ENCODE results near the gene OPALIN.

DNA sequence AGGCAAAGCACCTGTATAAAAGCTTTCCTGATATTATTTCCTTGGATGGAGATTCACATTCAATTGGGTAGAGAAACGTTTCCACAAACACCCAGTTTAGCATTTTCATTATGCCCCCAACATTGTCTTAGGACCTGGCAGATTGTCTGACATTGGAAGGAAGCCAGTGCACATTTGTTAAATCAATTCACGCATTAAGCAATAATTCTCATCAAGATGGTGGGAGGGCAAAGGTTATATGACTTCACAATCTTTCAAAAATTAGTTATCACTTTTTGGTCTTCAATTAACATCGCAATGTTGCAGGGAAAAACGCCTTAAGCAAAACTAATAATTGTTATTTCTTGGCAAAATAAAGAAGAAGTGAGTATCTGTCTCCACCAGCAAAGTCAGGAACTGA is 16.4 kb downstream of the OPALIN start:
- TF ChIP-seq, protein P1, sequence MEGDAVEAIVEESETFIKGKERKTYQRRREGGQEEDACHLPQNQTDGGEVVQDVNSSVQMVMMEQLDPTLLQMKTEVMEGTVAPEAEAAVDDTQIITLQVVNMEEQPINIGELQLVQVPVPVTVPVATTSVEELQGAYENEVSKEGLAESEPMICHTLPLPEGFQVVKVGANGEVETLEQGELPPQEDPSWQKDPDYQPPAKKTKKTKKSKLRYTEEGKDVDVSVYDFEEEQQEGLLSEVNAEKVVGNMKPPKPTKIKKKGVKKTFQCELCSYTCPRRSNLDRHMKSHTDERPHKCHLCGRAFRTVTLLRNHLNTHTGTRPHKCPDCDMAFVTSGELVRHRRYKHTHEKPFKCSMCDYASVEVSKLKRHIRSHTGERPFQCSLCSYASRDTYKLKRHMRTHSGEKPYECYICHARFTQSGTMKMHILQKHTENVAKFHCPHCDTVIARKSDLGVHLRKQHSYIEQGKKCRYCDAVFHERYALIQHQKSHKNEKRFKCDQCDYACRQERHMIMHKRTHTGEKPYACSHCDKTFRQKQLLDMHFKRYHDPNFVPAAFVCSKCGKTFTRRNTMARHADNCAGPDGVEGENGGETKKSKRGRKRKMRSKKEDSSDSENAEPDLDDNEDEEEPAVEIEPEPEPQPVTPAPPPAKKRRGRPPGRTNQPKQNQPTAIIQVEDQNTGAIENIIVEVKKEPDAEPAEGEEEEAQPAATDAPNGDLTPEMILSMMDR (IDR thresholded peaks at IDR 0.05; ENCODE audit: extremely low read depth in 1 of 2, insufficient read depth in 1 of 2, low read depth in 1 of 2, low read length in 2 of 2) = no peak
- no peak for TF ChIP-seq POLR2A (IDR thresholded peaks at IDR 0.05; ENCODE audit: low read depth, low read length)
- no peak for TF ChIP-seq EZH2 (IDR thresholded peaks at IDR 0.05; ENCODE audit: borderline replicate concordance, low read depth, low read length, severe bottlenecking)
- TF ChIP-seq GATA2 (IDR thresholded peaks at IDR 0.05; ENCODE audit: insufficient read depth, insufficient read length, low read depth, low read length) = no peak
- no peak for TF ChIP-seq POLR2AphosphoS5 (IDR thresholded peaks at IDR 0.05; ENCODE audit: insufficient read depth, low read depth, low read length)

Measured in endothelial cell of umbilical vein (primary cell).